ENCODE results near the gene OLIG2.

GRCh38 chr21:33041981-33042380 lies 16.2 kb downstream of the OLIG2 start:
- TF ChIP-seq REST (IDR thresholded peaks at IDR 0.05; ENCODE audit: low read depth) (no peak), TEAD4 (IDR thresholded peaks at IDR 0.05) (no peak), EP300 (IDR thresholded peaks at IDR 0.05; ENCODE audit: borderline replicate concordance) (no peak)

All from Ishikawa (cell line).